GM19239 (cell line): ENCODE measurements around the gene PAFAH1B1.
"Not testable (repeated sequence)": the region's sequence is repeated elsewhere in the genome, so short reads cannot be mapped to it uniquely, and the experiment has no call there.

Source experiments
- DNase-seq: peaks from one replicate; pipeline ENCODE4 v3.0.0; 2011; ENCODE audit warnings: low spot score; ENCODE audit not compliant: insufficient read length
- FAIRE-seq: peaks from 2 replicates; lab custom pipeline; 2011; peaks lifted over from hg19 to GRCh38; lab: Jason Lieb, UNC

The PAFAH1B1 gene

DNA sequence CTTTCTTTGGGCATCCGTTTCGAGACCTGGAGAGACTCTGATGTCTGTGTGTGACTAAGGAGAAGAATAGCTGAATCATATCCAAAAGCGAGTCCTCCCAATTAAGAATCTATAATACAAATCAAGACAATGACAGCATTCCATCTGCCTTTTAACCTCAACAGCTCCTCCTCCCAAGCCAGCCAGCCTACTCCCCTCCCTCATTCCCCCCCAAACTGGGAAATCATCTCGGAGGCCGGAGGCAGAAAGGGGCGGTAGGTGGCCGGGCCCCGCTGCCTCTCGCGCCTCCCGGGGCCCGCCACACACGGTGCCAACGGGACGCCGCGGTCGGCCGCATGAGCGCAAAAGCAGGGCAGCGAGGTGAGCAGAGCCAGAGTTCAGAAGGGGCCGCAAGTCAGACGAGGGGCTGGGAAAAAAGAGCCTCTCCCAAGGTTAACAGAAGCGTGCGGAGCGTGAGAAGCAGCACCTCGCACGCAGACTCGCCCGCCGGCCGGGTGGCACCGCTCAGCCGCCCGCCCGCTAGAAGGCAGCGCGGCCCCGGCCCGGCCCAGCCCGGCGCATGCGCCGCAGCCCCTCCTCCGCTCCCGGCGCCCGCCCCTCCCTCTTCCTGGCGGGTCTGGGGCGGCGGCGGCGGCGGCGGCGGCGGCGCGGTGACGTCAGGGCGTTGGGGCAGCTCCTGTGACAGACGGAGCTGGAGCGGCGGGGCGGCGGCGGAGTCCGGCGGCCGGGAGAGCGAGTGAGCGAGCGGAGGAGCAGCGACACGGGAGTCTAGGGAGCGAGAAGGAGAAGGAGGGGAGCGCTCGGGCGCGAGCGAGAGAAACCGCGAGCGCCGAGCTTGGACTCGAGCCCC is at the start of gene PAFAH1B1:
Gene PAFAH1B1, plus strand, starts transcription at position 684 of the 850 bp plus-strand sequence. CDS start 44,635 bp downstream, outside the sequence.
- FAIRE-seq = peak; percentile 84
- peak; percentile 90 for DNase-seq

DNA sequence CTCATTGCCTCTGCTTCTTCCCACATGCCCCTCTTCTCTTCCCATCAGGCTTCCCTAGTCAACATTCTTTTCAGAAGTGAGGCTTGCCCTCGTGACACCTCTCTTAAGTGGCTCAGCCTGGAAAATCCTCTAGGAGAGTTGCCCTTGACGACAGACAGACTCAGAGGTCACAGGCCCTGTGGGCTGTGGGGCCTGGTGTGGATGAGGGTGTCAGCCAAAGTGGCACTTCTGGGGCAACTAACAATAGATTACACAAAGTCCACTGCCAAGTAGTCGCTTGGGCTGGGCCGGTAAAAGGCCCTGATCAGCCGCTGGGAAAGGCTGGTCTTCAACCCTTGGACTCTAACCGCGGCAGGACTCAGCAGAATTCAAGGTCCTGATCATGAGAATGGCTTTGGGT is 48.1 kb upstream of the PAFAH1B1 start:
- FAIRE-seq = no peak
- no peak for DNase-seq

DNA sequence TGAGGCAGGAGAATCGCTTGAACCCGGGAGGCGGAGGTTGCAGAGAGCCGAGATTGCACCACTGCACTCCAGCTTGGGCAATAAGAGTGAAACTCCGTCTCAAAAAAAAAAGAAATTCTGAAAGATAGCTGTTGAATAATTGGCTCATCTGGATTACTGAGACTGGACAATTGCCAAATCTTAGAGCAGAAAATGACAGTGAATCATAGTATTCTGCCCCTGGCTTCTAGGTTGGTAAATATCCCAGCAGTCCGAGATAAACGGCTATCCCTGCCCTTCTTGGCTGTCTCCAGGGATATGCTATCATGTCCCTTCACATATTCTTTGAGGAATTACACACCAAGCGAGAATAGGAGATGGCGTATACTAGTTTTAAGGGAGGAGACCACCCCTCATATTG is 46.3 kb upstream of the PAFAH1B1 start:
- DNase-seq (no peak), FAIRE-seq (no peak)

DNA sequence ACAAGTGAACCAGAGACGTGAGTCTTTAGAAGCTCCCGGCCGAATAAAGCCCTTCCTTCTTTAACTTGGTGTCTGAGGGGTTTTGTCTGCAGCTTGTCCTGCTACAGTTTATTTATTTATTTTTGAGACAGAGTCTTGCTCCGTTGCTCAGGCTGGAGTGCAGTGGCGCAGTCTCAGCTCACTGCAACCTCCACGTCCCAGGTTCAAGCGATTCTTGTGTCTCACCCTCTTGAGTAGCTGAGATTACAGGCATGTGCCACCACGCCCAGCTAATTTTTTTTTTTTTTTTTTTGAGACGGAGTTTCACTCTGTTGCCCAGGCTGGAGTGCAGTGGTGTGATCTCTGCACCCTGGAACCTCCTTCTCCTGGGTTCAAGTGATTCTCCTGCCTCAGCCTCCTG is 45.4 kb upstream of the PAFAH1B1 start:
- FAIRE-seq, DNase-seq: not testable (repeated sequence)

DNA sequence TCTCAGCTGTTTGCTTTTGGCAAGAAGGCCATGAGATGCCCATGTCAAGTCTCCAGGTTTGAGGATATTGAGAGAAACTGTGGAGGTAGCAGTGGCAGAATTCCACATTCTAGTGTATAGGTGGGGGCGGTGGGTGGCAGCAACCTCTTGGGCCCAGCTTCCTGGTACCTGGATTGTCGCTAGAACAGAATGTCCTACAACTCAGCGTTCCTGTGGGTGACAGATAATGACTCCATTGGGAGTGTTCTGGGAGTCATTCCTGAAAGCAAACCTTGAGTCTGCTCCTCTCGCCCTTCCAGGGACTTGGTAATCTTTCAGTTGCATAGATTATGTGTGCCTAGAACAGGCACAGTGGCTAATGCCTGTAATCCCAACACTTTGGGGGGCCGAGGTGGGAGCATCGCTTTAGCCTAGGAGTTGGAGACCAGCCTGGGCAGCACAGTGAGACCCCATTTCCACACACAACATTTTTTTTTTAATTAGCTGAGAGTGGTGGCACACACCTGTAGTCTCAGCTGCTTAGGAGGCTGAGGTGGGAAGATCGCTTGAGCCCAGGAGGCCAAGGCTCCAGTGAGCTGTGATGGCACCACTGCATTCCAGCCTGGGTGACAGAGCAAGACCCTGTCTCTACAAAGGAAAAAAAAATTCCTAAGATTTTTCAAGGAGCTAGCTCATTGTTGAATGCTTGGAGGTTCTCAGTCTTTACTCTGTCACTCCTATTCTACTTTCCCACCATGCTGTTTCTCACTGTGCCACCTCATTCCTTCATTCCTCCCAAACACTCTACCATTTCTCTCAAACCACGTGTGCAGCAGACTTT is 43.9 kb upstream of the PAFAH1B1 start:
- no peak for DNase-seq
- no peak for FAIRE-seq

DNA sequence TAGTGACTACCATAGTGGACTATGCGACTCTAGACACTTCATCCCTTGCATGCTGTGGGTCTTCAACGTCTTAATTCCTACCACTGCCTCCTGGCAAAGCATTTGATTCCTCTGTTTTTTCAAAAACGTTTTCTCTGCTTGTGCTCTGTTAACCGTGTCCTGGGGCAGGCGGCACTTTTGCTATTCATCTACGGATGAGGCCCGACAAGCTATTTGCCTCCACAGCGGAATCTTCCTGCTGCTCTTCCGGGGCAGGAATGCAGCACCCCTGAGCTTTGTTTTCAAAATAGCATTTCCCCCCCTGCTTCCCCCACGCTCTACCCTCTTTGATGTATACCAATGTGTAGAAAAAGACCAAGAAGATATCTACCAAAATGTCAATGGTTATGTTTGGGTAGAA is 42.0 kb upstream of the PAFAH1B1 start:
- FAIRE-seq (no peak), DNase-seq (no peak)

DNA sequence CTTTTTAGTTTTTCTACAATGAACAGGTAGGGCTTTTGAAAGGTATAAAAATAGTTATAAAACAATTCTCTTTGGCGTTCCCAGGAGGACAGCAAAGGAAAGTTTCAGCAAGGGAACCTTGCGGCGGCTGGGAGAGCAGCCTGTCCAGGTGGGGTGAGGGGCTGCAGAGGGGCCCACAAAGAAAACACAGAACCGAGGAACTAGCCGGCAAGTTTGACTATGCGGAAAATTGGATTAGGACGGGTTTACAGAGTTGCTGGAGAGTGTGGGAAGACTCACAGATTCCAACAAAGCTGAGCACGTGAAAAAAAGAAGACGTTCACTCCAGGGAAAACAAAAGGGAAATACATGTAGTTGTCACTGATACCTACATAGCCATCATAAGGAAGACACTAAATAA is 41.5 kb upstream of the PAFAH1B1 start:
- DNase-seq (no peak), FAIRE-seq (no peak)

DNA sequence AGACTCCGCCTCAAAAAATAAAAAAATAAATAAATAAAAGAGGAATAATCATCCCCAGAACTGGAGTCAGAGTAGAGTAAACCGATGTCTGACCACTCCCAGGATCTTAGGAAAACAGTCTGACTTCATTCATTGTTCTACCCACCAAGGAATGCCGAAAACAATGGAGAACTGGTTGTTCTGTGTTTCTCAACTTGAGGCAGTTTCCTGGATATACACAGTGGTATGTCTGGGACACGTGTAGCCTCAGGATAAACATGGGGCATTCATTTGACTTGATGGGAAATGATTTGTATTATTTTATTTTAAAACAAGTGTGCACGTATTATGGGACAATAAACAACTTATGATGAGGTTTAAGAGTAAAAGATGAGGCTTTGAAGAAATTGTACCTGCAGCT is 32.8 kb upstream of the PAFAH1B1 start:
- FAIRE-seq (no peak), DNase-seq (no peak)

DNA sequence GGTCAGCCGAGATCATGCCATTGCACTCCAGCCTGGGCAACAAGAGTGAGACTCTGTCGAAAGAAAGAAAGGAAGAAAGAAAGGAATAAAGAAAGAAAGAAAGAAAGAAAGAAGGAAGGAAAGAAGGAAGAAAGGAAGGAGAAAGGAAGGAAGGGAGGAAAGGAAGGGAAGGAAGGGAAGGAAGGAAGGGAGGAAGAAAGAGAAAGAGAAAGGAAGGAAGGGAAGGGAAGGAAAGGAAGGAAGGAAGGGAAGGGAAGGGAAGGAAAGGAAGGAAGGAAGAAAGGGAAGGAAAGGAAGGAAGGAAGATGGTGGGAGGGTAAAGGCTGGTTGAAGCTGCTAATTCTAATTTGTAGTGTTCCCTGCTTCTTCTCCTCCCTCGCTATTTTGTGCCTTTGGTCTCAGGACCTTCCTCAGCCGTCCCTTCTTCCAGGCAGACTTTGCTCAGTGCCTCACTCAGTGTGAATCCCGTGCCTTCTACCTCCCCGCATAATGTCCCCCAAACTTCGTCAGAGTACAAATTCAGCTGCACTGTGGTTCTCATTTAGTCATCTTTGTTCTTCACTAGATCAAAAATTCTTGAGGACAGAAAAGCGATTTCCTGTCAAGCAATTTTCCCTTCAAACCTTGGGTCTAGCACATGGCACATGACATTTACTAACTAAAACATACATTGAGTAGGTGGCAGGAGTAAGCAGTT is 31.1 kb upstream of the PAFAH1B1 start:
- no peak for DNase-seq
- no peak for FAIRE-seq

DNA sequence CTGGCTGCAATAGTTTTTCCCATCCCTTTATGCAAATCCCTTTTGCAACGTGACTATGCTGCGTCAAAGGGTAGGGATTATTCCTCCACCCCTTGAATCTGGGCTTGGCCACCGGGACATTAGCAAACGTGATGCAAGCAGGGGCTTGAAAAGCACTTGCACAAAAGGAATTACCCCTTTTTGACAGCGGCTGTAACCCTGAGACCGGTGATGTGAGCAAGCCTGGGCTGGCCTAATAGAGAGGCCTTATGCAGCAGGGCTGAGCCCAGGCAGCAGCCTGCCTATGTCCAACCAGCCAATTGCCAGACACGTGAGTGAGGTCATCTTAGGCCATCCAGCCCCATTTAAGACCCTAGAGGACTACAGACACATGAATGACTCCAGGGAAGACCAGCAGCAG is 30.4 kb upstream of the PAFAH1B1 start:
- FAIRE-seq (no peak), DNase-seq (no peak)

DNA sequence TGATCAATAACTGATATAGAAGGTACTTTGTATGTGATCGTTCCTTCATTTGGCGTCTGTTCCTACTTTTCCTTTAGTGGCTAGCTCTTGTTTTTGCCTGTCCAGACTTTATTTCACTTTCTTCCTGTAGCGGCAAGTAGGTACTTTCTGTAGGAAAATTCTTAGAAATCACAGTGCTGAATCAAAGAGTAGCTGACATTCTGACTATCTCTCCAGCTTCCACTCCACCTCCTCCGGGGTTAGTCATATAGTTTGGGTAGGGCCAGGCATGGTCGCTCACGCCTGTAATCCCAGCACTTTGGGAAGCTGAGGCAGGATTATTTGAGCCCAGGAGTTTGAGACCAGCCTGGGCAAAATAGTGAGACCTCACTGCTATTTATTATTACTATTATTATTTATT is 29.9 kb upstream of the PAFAH1B1 start:
- no peak for DNase-seq
- FAIRE-seq = no peak

DNA sequence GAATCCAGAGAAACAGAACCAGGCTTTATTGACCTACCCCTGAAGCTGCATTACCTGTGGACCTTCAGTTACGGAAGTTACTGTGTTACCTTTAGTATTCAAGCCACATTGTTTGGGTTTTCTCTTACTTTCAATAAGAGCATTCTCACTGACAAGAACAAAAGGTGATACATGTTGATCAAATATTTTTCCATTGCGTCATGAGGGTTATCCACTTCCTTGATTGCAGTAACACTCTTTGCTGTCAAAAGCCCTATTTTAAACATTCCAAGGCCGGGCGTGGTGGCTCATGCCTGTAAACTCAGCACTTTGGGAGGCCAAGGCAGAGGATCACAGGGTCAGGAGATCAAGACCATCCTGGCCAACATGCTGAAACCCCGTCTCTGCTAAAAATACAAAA is 28.6 kb upstream of the PAFAH1B1 start:
- FAIRE-seq = no peak
- no peak for DNase-seq

DNA sequence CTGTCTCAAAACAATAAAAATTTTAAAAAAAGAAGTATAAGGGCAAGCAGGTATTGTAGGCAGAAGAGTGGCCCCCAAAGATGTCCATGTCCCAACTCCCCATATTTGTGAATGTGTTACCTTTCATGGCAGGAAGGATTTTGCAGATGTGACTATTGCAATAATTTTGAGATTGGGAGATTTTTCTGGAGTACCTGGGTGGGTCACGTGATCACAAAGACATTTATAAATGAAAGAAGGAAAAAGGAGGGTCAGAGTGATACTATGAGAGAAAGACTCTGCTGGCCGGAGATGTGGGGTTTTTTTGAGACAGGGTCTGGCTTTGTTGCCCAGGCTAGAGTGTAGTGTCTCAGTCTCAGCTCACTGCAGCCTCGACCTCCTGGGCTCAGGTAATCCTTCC is 27.4 kb upstream of the PAFAH1B1 start:
- DNase-seq (no peak), FAIRE-seq (no peak)

DNA sequence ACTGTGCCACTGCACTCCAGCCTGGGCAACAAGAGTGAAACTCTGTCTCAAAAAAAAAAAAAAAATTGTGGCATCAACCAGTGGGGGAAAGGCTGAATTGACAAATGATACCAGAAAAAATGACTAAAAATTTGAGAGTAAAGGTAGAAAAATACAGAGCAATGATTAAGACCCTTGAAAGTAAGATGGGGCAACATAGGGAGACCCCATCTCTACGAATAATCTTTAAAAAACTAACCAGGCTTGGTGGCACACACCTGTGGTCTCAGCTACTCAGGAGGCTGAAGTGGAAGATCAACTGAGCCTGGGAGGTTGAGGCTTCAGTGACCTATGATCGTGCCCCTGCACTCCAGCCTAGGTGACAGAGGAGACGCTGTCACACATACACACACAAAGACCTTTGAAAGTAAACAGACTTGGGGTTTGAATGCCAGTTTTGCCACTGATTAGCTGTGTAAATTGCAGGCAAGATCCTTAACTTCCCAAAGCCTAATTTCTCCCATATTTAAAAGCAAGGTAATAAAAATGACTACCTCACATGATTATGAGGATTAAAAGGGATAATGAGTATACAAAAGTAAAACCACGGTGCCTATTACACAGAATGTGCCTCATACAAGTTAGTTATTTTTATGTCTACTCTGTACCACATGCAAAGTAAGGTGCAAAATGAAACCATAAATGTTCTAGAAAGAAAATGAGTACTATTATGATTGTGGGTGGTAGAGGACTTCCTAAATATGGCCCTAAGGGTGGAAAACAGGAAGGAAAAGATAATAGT is 21.7 kb upstream of the PAFAH1B1 start:
- DNase-seq = peak; percentile 47
- FAIRE-seq = peak; percentile 90

DNA sequence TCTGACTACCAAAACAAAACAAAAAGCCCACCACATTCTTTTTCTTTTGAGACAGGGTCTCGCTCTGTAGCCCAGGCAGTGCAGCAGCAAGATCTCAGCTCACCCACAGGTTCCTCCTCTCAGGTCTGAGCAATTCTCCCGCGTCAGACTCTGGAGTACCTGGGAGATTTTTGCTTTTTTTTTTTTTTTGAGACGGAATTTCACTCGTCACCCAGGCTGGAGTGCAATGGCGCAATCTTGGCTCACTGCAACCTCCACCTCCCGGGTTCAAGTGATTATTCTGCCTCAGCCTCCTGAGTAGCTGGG is 21.2 kb upstream of the PAFAH1B1 start:
- DNase-seq, FAIRE-seq: not testable (repeated sequence)

DNA sequence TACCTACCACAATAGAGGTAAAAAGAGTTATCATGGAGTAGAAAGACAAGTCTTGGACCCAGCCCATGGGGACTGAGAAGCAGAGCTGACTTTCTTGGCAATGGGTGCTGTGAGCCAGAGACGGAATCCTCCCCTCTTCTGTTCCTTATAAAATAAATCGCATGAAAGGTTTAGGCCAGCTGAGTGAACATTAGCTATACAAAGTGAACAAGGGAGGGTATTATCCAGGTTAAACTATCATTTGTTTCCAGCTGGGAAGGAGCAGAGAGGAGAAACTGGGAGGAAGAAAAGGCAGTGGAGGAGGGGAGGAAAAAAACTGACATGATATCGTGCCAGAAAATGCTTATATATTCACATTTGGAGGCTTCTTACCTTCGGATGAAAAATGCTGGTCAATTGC is 13.3 kb upstream of the PAFAH1B1 start:
- no peak for DNase-seq

DNA sequence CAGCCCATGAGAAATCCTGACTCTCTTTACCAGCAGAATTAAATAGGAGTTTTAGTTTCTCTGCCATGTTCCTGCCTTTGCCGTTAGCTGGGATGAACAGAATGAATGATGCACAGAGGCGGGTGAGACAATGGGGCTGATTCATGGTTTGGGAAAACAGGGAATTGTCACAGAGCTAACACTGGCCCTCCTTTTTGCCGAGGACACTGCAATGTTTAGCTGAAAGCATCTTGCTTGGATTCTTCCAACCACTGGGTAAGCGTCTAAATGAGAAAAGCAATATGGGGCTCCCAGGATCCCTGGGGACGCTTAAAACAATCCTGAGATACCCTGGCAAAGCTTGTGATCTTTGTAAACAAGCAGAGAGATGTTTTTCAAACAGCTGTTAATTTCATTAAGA is 12.8 kb upstream of the PAFAH1B1 start:
- no peak for DNase-seq
- no peak for FAIRE-seq

More for the DNA sequence above, 13.3 kb upstream of the PAFAH1B1 start:
- no peak for FAIRE-seq

DNA sequence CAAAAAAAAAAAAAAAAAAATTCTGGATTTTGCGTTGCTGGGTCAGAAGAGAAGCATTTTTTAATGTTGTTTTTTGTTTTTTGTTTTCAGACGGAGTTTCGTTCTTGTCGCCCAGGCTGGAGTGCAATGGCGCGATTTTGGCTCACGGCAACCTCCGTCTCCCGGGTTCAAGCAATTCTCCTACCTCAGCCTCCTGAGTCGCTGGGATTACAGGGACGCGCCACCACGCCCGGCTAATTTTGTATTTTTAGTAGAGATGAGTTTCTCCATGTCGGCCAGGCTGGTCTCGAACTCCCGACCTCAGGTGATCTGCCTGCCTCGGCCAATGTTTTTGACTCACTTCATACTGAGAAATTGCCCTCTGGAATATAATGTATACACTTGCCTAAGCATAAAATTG is 11.0 kb upstream of the PAFAH1B1 start:
- no peak for DNase-seq

DNA sequence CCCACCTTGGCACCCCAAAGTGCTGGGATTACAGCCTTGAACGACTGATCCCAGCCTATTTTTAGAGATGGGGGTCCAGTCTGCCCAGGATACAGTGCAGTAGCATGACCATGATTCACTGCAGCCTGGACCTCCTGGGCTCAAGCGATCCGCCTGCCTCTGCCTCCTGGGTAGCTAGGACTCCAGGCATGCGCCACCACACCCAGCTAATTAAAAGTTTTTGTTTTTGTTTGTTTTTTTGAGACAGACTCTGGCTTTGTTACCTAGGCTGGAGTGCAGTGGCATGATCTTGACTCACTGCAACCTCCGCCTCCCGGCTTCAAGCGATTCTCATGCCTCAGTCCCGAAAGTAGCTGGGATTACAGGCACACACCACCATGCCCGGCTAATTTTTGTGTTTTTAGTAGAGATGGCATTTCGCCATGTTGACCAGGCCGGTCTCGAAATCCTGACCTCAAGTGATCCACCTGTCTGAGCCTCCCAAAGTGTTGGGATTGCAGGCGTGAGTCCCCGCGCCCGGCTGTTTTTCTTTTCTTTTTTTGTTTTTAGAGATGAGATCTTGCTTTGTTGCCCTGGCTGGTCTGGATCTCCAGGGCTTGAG is 2.3 kb upstream of the PAFAH1B1 start:
- FAIRE-seq (no peak), DNase-seq (no peak)

More for the DNA sequence above, 11.0 kb upstream of the PAFAH1B1 start:
- FAIRE-seq = no peak
